Measurements from ENCODE around the gene ACVR1B.

ACVR1B gene

GRCh38 chr12:52014567-52015530 lies 63.4 kb downstream of the ACVR1B start:
- Histone ChIP-seq H4K20me1 (ENCODE audit: insufficient read depth, low read length) (no peaks in the 10 kb centered on the region), H3K4me2 (ENCODE audit: low read length) (no peak overlapping the region), H3K9ac (ENCODE audit: low read length) (no peak overlapping the region), H3K9me3 (ENCODE audit: insufficient read depth, low read length) (no peaks in the 10 kb centered on the region), H3K4me1 (ENCODE audit: low read length) (peaks cover 7% of the 10 kb centered on the region), H3K79me2 (ENCODE audit: low read length) (no peaks in the 10 kb centered on the region), H3K27ac (ENCODE audit: low read length) (no peak overlapping the region), H2AFZ (ENCODE audit: low read depth, low read length) (no peak overlapping the region), H3K36me3 (replicated peaks; ENCODE audit: low read depth, low read length) (no peaks in the 10 kb centered on the region), H3K27me3 (ENCODE audit: low read depth, low read length) (peaks cover 5% of the 10 kb centered on the region), H3K4me3 (ENCODE audit: low read length) (no peak overlapping the region)
- TF ChIP-seq CTCF (IDR thresholded peaks at IDR 0.05; ENCODE audit: low read depth, low read length), result no peak
- no peak for TF ChIP-seq EZH2phosphoT487 (IDR thresholded peaks at IDR 0.05; ENCODE audit: low read depth)

GRCh38 chr12:52015532-52016041 lies 64.1 kb downstream of the ACVR1B start:
- Histone ChIP-seq H3K9ac (ENCODE audit: low read length) (no peak overlapping the region), H3K36me3 (replicated peaks; ENCODE audit: low read depth, low read length) (no peaks in the 10 kb centered on the region), H3K4me2 (ENCODE audit: low read length) (no peak overlapping the region), H2AFZ (ENCODE audit: low read depth, low read length) (no peak overlapping the region), H3K27me3 (ENCODE audit: low read depth, low read length) (peaks cover 9% of the 10 kb centered on the region), H4K20me1 (ENCODE audit: insufficient read depth, low read length) (no peaks in the 10 kb centered on the region), H3K27ac (ENCODE audit: low read length) (no peak overlapping the region), H3K4me3 (ENCODE audit: low read length) (no peak overlapping the region), H3K79me2 (ENCODE audit: low read length) (no peaks in the 10 kb centered on the region), H3K9me3 (ENCODE audit: insufficient read depth, low read length) (no peaks in the 10 kb centered on the region), H3K4me1 (ENCODE audit: low read length) (peaks cover 12% of the 10 kb centered on the region)
- TF ChIP-seq EZH2phosphoT487 (IDR thresholded peaks at IDR 0.05; ENCODE audit: low read depth) (no peak), CTCF (IDR thresholded peaks at IDR 0.05; ENCODE audit: low read depth, low read length) (no peak)

GRCh38 chr12:52018433-52019112 lies 67.1 kb downstream of the ACVR1B start:
- H3K36me3 ChIP-seq (replicated peaks; ENCODE audit: low read depth, low read length), result no peaks in the 10 kb centered on the region
- no peaks in the 10 kb centered on the region for H4K20me1 ChIP-seq (ENCODE audit: insufficient read depth, low read length)
- no peaks in the 10 kb centered on the region for H3K79me2 ChIP-seq (ENCODE audit: low read length)
- no peak overlapping the region for H3K4me3 ChIP-seq (ENCODE audit: low read length)
- no peaks in the 10 kb centered on the region for H3K9me3 ChIP-seq (ENCODE audit: insufficient read depth, low read length)
- no peak overlapping the region for H3K27ac ChIP-seq (ENCODE audit: low read length)
- H3K4me2 ChIP-seq (ENCODE audit: low read length), result no peak overlapping the region
- TF ChIP-seq EZH2phosphoT487 (IDR thresholded peaks at IDR 0.05; ENCODE audit: low read depth) (no peak), CTCF (IDR thresholded peaks at IDR 0.05; ENCODE audit: low read depth, low read length) (no peak)
- peaks cover 19% of the 10 kb centered on the region for H3K27me3 ChIP-seq (ENCODE audit: low read depth, low read length)
- H3K4me1 ChIP-seq (ENCODE audit: low read length), result peaks cover 22% of the 10 kb centered on the region
- no peak overlapping the region for H2AFZ ChIP-seq (ENCODE audit: low read depth, low read length)
- H3K9ac ChIP-seq (ENCODE audit: low read length), result no peak overlapping the region

Data from OCI-LY3 (cell line).